Ureter (tissue), 1 donor: Measurements from ENCODE around the gene FAM20A. TPM values are rescaled to one million over a fixed set of nuclear protein-coding genes. Genes with fewer than 3 reads are reported as not detected.

Source experiments
- DNase-seq: peaks from one replicate; pipeline ENCODE4 v3.0.0-alpha.2; 2020; ENCODE audit warnings: low spot score
- total RNA-seq: library from RNA; stranded (reverse); gene quantifications from one replicate; pipeline ENCODE4 v1.2.4, GENCODE V29; 2023
- donor health status: DM: yes; HTN: yes; CAD: no.

Gene FAM20A
- 13.8 TPM for total RNA-seq

DNA sequence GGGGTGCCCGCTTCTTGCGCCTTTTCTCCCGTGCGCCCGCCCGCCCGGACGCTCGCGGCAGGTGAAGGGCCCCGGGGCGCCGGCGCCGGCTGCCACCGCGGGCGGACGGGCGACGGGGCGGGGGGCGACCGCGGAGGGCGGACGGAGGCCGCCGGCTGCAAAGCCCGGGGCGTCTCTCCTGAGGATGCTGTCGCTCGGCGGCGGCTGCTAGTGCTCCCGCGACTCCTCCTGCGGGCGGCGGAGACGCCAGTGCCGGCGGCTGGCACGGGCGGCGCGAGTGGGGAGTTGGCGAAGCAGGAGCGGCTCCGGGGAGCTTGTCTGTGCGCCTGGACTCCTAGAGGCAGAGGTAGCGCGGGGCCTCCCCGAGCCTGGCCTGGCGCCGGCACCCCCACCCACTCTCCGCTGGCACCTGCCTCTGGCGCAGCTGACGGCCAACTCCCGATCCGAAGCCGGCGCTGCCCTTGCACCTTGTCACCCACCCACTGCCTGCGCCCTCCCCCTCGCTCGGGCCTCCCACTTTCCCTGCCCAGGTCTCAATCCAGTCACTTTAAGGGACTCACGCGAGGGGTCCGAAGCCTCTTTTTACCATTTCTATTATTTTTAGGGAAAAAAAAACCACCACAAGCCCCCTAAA, at the start of gene FAM20A:
Gene FAM20A, minus strand, starts transcription at position 437 of the 634 bp plus-strand sequence. CDS start 701 bp downstream, outside the sequence.
- no peak for DNase-seq

GRCh38 chr17:68649324-68649723, 48.2 kb upstream of the FAM20A start:
- no peak for DNase-seq

- DNase-seq = no peak
These were observed 45.7 kb upstream of the FAM20A start for GRCh38 chr17:68646626-68647526.

GRCh38 chr17:68642118-68642412, 40.9 kb upstream of the FAM20A start:
- DNase-seq = no peak

DNA sequence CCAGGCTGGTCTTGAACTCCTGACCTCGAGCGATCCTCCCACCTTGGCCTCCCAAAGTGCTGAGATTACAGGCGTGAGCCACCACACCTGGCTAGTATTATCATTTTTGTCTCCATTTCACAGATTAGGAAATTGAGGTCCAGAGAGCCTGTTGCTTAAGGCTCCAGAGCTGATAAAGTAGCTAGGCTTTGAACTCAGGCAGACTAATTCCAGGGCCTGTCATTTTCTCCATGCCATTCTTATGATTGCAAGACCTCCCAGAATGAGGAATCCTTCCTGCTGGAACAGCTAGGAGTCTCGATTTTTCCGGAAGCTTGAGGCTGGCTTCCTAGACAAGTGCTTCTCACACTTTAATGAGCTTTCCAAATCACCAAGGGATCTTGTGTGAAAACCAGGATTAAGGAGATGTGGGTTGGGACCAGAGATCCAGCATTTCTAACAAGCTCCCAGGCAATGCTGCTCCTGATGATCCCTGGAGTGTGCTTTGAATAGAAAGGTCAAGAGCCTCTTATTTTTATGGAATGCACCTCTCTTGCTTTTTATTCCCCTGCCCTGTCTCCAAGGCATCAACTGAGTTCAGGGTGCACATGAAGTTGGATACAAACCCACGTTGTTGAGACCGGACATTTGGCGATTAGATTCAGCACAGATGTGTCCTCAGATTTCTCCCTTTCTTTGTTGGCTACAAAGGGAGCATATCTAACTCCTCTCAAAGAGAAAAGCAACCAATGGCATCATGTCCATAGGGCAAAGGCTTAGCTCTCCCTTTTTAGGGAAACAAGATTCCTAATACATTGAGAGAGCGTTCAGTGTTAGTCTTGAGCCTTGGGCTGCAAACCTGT, 40.3 kb upstream of the FAM20A start:
- DNase-seq = no peak

- no peak for DNase-seq
These were observed 39.2 kb upstream of the FAM20A start for GRCh38 chr17:68640242-68640989.

DNA sequence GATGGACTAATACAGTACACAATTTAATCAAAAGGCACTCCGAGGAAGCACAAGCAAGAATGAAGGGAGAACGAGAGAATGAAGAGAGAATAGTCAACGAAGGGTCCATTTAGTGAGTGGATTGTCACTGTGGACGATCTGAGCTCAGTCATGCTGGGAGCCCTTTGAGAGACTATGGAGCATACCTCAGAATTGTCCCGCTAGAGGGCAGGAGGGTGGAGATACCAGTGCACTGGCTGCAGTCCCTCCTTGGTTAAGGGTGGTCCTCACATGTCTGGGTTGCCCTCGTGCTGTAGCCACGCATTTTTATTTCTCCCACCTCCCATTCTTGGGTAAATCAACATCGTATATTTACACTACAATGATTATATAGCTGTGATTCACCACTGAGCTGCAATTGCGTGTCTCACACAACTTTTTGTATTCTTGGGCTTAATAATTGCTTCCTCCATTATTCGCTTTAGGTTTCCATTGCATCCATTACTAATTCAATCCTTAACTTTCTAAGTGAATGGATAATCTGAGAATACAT, 33.2 kb upstream of the FAM20A start:
- DNase-seq = no peak

GRCh38 chr17:68628576-68628957, 27.4 kb upstream of the FAM20A start:
- no peak for DNase-seq

DNA sequence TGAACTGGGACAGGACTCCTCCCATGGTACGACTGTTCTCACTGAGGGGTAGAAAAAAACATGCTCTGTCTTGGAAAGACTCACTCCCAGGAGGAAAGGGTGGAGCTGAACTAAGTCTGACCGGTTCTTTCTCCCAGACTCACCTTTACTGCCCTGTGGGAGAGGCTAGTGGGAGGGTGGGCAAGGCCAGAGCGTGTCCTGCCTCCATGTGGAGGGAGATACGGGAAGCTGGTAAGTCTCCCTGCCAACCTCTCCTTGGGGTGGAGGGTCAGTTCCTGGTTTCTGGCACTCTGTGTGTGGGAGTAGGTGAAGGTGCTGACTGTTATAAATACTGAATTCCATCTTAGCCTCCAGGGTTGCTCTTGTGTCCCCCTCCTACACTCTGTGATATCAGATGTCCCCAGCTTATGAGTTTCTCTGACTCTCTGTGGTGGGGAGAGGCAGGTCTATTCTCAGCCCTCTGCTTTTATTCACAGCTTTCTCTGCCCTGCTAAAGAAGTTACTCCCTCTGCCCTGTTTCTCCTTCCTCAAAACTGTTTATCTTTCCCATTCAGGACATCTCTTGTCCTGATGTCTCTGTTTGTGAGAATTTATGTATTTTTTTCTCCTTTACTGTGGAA, 26.9 kb upstream of the FAM20A start:
- peak; percentile 49 for DNase-seq

GRCh38 chr17:68624381-68624780, 23.2 kb upstream of the FAM20A start:
- no peak for DNase-seq

GRCh38 chr17:68623811-68624210, 22.6 kb upstream of the FAM20A start:
- no peak for DNase-seq

DNA sequence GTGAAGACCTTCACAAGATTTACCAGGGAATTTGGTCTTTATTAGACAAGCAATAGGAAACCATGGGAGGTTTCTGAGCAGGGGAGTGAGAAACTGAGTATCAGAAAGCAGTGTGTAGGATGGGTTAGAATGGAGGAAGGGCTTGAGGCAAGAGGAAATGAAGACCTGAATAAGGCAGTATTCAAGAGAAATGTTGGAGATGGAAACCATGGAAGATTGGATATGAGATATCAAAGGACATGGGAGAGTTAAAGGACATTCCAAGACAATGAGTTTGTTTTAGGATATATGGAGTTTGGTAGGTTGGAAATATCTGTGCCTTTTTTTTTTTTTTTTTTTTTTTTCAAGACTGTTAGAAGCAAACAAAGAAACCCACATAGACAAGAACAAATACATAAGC, 21.3 kb upstream of the FAM20A start:
- DNase-seq = no peak

DNA sequence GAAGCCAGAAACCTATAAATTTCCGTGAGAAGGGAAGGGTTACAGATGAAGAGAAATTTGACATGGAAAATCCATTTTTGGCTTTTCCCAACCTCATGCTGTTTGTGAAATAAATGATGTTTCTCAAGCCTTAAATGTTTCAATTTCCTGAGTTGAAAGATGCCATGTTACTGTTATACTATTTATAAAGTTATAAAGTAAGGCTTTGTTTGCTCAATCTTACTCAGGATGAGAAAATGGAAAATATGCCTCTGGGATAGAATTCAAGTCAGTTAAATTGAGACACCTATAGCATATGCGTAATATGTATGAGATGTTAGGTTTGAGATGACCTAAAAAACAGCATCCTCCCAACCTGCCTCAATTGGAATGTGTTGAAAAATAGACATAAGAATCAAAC, 19.9 kb upstream of the FAM20A start:
- no peak for DNase-seq

- DNase-seq = no peak
These were observed 15.2 kb upstream of the FAM20A start for GRCh38 chr17:68616334-68616733.

- DNase-seq = no peak
These were observed 13.6 kb upstream of the FAM20A start for GRCh38 chr17:68614718-68615117.

DNA sequence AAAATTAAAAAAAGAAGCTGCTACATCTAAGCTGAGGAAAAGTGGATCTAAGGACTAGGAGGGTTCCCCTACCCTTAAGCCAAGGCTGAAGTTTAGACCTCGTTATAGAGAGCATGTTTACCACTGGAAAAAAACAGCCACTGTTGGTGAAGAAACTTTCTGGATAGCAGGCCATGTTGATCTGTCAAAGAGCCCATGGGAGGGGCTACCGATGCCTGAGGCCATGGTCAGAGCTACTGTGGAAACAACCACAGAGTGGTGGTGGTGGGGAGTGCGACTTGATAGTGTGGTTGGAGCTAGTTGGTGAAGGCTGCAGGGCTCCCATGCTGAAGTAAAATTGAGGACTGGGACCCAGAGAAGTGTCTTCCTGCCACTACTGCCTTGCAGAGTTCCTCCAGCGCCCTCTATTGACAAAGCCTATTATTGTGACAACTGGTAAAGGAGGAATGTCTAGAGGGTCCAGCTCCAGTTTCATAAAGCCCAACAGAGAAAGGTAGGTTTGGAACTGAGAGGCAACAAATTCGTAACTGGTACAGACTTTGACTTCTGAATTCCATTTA, 12.7 kb upstream of the FAM20A start:
- no peak for DNase-seq

DNA sequence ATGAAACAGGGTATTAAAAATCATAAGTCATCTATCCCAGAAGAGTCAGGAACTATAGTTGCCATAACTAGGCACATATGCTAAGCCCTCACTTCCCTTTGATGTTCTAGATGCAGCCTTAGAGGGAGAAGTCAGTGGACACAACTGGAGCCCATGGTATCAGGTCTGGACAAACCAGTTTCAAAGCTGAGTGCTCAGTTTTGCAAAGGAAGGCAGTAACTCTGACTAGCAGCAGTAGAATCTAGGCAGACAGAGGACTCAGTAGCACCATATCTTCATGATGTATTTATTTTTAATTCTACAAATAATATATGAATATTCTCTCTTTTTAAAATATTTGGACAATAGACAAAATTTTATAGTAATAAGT, 11.7 kb upstream of the FAM20A start:
- DNase-seq = no peak

GRCh38 chr17:68612209-68612922, 11.2 kb upstream of the FAM20A start:
- no peak for DNase-seq

DNA sequence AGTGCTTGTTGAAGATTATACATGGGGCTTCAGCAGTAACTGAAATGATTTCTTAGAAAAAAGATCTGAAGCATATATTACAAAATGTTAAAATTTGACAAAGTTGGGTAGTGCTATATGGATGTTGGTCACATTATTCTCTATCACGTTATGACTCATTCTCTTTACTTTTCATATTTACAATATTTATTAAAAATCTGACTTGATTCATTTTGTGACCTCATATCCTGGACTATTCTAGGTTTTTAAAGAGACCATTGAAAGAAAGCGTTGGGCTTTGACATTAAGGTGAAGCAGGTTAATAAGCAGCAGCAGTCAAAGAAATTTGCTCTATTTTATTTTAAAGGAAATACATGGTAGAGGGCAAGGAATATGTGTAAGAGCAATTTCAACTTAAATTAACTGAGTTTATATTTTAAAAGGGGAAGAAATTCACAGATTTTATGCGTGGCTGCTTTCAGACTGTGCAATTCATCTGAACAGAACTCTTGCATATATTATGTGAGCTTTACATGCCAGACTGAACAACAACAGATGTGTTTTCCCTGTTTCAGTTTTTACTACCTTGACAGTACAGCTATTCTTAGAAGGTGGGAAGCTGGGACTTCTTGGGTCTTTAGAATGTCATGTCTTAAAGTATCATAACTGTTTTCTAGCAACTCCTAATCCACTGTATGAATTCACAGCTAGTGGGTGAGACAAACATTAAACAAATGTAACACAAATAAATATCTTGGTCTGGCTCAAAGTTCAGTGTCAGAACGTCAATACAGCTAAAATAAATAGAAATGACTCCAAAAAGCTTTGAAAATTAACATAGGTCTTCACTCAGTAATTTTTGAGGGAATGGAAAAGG, 10.4 kb upstream of the FAM20A start:
- no peak for DNase-seq
